ENCODE data around the gene ZNHIT1.
"Not testable (repeated sequence)": the region's sequence is repeated elsewhere in the genome, so short reads cannot be mapped to it uniquely, and the experiment has no call there.

The ZNHIT1 gene

GRCh38 chr7:101186844-101187428 is 31.0 kb upstream of the ZNHIT1 start:
- DNase-seq (ENCODE audit: low read depth, low spot score): no peak

DNA sequence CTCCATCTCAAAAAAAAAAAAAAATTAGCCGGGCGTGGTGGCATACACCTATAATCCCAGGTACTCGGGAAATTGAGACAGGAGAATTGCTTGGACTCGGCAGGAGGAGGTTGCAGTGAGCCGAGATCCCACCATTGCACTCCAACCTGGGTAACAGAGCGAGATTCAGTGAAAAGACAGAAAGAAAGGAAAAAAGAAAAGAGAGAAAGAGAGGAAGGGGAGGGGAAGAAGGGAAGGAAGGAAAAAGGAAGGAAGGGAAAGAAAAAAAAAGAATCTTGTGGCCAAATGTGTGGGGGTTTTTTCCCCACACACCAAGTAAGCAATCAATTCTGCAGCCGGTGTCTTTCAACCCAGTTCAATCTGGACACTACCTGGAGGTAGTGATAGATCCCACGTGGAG is 28.9 kb upstream of the ZNHIT1 start:
- no peak for DNase-seq (ENCODE audit: low read depth, low spot score)

- DNase-seq (ENCODE audit: low read depth, low spot score): no peak
Measured at GRCh38 chr7:101195884-101196283, 22.1 kb upstream of the ZNHIT1 start.

DNA sequence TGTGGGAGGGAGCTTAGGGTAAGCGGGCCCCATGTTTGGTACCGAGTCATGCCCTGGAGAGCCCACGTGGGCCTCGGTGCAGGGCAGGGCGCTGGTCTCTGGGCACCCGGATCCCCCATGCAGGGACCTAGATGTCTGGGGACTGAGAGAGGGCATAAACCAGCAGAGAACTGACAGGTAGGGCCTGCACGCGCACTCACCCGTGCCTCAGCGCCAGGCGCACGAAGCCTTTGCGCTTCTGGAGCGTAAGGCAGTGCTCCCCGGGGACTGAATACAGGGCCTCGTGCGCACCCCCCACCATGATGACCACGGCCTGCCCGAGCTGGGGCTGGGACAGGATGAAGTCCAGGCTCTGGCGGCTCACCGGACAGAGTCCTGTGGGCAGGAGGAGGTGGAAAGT is 20.0 kb upstream of the ZNHIT1 start:
- no peak for DNase-seq (ENCODE audit: low read depth, low spot score)

- no peak for DNase-seq (ENCODE audit: low read depth, low spot score)
Measured at GRCh38 chr7:101198476-101198875, 19.5 kb upstream of the ZNHIT1 start.

- not testable (repeated sequence) for DNase-seq (ENCODE audit: low read depth, low spot score)
Measured at GRCh38 chr7:101199522-101199921, 18.4 kb upstream of the ZNHIT1 start.

DNA sequence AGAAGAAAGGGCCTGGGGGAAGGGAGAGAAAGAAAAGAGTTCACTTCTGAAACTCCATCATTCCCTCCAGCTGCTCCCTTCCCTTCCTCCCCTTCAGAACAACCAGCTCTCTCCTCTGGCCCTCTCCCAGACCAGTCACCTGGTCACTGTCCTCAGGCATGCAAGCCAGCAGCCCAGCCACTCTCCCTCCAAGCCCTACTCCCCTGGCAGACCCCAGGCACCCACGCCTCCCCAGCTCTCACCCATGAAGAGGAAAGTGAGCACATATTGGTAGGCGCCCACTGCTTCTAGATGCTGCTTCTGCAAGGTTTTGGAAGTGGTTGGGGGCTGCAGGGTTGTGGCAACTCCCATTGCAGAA is 17.5 kb upstream of the ZNHIT1 start:
- no peak for DNase-seq (ENCODE audit: low read depth, low spot score)

DNA sequence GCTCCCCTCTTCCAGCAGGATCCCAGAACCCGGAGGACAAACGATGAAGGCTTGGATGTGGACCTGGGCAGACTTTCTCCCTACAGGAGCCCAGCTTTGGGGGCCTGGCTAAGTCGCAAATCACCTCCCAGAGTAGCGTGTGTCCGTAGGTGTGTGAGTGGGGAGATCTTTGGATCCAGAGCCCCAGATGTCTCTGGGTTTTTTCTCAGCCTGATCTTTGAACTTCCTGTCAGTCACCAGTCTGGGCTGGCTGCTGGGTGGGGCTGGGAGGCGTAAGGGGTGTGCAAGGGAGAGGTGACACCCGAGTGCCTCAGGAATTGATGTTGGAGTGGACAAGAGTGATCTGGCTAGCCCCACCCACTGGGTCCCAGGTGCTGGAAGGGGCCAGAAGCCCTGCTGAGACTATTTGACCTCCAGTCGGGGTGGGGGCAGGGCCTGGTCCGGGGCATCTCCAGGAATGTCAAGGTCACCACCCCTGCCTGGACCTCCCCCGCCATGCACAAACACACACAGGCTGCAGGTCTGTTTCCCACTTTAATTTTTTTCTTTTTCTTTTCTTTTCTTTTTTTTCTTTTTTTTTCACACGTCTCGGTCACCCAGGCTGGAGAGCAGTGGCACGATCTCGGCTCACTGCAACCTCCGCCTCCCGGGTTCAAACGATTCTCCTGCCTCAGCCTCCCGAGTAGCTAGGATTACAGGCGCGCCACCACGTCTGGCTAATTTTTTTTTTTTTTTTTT is 16.9 kb upstream of the ZNHIT1 start, which contains the start of gene MOGAT3:
Gene MOGAT3, minus strand, starts transcription at position 175 of the 738 bp plus-strand sequence. CDS start 182 bp downstream, outside the sequence.
- no peak for DNase-seq (ENCODE audit: low read depth, low spot score)

GRCh38 chr7:101201695-101202602 is 16.0 kb upstream of the ZNHIT1 start:
- no peak for DNase-seq (ENCODE audit: low read depth, low spot score)

DNA sequence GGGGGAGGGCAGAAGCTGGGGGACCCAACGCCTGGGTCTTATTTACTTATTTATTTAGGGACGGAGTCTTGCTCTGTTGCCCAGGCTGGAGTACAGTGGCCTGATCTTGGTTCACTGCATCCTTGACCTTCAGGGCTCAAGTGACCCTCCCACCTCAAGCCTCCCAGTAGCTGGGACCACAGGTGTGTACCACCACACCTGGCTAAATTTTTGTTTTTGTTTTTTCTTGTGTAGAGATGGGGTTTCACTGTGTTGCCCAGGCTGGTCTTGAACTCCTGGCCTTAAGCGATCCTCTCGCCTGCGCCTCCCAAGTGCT is 15.4 kb upstream of the ZNHIT1 start:
- no peak for DNase-seq (ENCODE audit: low read depth, low spot score)

GRCh38 chr7:101203740-101204738 is 13.9 kb upstream of the ZNHIT1 start:
- DNase-seq (ENCODE audit: low read depth, low spot score): not testable (repeated sequence)

DNA sequence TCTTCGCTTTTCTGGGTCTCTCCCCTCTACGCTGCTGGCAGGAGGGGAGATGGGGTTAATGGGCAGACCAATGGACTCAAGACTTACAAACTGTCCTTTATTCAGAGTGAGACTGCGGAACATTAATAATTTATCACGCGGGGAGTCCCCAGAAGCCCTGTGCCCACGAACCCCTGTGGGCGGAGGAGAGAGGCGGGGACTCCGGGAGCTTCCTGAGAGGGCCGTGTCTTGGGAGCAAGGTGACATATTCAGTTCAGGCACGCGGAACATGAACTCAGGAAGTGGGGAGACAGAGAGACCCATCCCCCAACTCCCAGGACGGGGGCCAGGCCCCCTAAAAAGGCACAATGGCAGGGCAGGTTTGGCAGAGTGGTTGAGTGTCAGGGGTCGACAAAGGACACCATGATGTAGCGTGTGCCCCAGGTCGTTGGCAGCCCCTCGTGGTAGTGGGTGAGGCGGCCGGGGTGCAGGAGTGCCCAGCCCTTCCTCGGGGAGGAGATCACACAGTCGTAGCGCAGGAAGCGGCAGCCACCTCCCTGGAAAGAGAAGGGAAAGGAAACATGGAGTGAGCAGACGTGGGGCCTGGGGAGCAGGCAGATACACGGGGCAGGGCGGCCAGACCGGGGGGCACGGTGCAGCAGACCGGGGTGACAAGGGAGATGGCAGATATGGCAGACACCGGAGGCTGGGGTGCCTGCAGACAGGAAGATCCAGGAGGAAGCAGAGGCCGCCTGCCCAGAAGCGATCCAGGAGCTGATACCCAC is 11.9 kb upstream of the ZNHIT1 start:
- no peak for DNase-seq (ENCODE audit: low read depth, low spot score)

- DNase-seq (ENCODE audit: low read depth, low spot score): no peak
Measured at GRCh38 chr7:101206665-101207042, 11.3 kb upstream of the ZNHIT1 start.

GRCh38 chr7:101207459-101207858 is 10.5 kb upstream of the ZNHIT1 start:
- no peak for DNase-seq (ENCODE audit: low read depth, low spot score)

DNA sequence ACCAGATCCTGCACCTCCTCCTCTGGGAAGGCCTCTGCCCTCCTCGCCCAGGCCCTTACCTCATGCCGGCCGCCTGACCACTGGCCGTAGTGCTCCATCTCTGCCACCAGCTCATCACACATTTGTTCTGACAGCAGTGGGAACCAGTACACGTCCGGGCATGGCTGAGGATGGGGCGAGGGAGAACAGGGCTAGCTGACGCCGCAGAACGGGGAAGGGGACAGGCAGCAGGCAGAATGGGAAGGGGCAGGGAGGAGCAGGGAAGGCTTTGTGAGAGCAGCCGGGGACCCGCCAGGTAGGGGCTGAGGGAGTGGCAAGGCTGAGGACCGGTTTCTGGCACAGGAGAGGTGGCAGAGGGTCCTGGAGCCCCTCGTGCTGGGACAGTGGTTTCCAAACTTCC is 9.2 kb upstream of the ZNHIT1 start:
- DNase-seq (ENCODE audit: low read depth, low spot score): no peak

- DNase-seq (ENCODE audit: low read depth, low spot score): no peak
Measured at GRCh38 chr7:101210143-101210542, 7.8 kb upstream of the ZNHIT1 start.

DNA sequence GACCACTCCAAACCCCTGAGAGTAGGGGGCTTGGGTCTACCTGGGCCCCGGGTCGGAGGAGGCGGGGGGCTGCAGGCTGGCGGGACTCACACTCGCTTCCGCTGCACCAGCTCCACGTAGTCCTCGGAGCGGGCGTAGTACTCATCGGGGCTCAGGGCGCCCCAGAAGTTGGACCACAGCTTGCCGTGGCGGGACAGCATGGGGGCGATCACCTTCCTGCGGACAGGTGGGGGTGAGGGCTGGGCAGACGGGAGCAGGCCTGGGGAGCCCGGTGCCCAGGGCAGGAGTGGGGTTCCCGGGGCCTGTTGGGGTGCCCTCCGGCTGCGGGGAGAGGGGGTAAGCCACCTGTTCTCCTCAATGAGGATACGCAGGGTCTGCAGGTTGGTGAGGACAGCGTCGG is 6.5 kb upstream of the ZNHIT1 start:
- no peak for DNase-seq (ENCODE audit: low read depth, low spot score)

DNA sequence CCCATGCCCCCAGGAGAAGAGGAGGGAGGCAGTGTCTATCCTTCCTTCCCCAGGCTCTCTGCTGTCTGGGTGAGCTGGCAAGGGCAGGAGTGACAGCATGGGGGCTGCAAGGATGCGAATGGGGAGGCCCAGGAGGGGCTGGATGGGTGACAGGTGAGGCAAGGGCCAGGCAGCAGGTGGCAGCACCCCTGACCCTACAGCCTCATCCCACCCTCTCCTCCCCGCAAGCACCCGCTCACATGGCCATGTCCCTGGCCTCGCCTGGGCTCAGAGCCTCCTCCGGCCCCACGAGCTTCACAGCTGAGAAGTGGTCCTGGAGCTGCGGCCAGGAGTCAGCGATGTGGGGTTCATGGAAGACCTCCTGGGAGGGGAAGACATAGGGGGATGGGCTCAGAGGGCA is 6.0 kb upstream of the ZNHIT1 start:
- DNase-seq (ENCODE audit: low read depth, low spot score): no peak

DNA sequence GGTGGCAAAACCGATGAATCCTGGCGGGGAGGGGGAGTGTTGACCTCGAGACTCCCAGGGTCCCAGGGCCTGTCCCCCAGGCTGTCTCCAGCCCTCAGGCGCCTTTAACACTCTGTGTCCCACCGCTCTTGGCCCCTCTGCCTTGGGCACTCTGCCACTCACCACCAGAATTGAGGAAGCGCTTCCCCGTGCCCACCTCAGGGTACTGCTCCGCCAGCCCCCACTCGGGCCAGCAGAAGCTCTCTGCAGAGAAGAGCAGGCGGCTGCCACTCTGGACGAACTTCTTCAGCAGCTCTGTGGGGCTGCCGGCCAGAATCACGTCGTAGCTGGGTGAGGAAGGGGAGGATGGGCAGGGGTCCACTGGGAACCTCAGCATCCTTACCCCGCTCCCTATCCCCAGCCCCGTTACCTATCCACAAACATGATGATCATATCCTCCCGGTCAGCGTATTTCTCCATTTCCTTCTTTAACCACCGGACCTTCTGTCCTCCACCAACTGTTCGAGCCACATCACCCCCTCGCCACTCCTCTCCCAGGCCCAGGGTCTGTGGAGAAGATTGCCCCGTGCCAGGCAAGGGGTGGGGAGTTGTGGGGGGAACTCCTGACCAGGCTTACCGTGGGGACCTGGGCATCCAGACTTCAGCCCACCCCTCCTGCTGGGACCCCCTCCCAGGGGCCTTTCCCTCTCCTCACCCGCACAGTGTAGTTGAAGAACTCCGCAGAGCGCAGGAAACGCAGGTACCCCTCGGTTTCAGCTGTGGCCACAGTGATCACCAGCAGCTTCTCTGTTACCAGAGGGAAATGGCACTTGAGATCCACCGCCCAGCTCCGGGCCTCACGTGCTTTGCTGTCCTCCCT is 1.7 kb upstream of the ZNHIT1 start:
- DNase-seq (ENCODE audit: low read depth, low spot score): no peak

Measured in iPS DF 19.7 (cell line).